OCI-LY1 (cell line): Measurements from ENCODE around the gene DDI1.

Experiments used
- CTCF ChIP-seq: fragments of 200-600 bp; sonication (generic), shearing (Covaris generic); IDR thresholded peaks from 2 replicates; pipeline ENCODE4 v1.5.1; 2017; ENCODE audit warnings: mild to moderate bottlenecking, antibody characterized with exemption, low read length, moderate library complexity, mixed read lengths
- EZH2 ChIP-seq: fragments of 200-600 bp; sonication (generic), shearing (Covaris generic); IDR thresholded peaks from 2 replicates; pipeline ENCODE4 v1.8.0; 2017; ENCODE audit warnings: borderline replicate concordance, mixed run types, mild to moderate bottlenecking, antibody characterized with exemption, low read length, moderate library complexity, mixed read lengths

GRCh38 chr11:104078245-104078644 lies 41.8 kb downstream of the DDI1 start:
- TF ChIP-seq CTCF = no peak
- TF ChIP-seq EZH2 = no peak
